Tibial nerve (tissue), 4 donors: Measurements from ENCODE around the gene ERMP1.

Source experiments
- EP300 ChIP-seq, 2 donors: sonication (generic); formaldehyde crosslinking; IDR thresholded peaks; one replicate each; pipeline ENCODE4 v1.6.1; 2017; ENCODE audit warnings: antibody characterized with exemption in 2 of 2, mild to moderate bottlenecking in 1 of 2
- TF ChIP-seq, protein P1 (sequence below), 5 experiments: fragments of 200-600 bp in 3 of 5; fragments of 450-650 bp in 2 of 5; sonication (generic) in 3 of 5; IDR thresholded peaks; one replicate each; pipeline ENCODE4 v1.5.1; 2016 to 2019; ENCODE audit warnings: antibody characterized with exemption in 5 of 5, mild to moderate bottlenecking in 3 of 5, moderate library complexity in 2 of 5

- TF ChIP-seq, protein P1, sequence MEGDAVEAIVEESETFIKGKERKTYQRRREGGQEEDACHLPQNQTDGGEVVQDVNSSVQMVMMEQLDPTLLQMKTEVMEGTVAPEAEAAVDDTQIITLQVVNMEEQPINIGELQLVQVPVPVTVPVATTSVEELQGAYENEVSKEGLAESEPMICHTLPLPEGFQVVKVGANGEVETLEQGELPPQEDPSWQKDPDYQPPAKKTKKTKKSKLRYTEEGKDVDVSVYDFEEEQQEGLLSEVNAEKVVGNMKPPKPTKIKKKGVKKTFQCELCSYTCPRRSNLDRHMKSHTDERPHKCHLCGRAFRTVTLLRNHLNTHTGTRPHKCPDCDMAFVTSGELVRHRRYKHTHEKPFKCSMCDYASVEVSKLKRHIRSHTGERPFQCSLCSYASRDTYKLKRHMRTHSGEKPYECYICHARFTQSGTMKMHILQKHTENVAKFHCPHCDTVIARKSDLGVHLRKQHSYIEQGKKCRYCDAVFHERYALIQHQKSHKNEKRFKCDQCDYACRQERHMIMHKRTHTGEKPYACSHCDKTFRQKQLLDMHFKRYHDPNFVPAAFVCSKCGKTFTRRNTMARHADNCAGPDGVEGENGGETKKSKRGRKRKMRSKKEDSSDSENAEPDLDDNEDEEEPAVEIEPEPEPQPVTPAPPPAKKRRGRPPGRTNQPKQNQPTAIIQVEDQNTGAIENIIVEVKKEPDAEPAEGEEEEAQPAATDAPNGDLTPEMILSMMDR (IDR thresholded peaks at IDR 0.05), result no peak
- TF ChIP-seq EP300 (IDR thresholded peaks at IDR 0.05), result no peak
Measured at GRCh38 chr9:5868235-5868634, 35.3 kb upstream of the ERMP1 start.
